HG03469 (cell line): ENCODE data around the gene RBM47.
"Not testable (repeated sequence)": the region's sequence is repeated elsewhere in the genome, so short reads cannot be mapped to it uniquely, and the experiment has no call there.

Experiments
- ATAC-seq: cut with Tn5 transposase; IDR thresholded peaks from one replicate; pipeline ENCODE4 v1.9.1; 2021; ENCODE audit warnings: mild to moderate bottlenecking, moderate library complexity, moderate number of reproducible peaks; ENCODE audit not compliant: unreplicated experiment

RBM47 gene

DNA sequence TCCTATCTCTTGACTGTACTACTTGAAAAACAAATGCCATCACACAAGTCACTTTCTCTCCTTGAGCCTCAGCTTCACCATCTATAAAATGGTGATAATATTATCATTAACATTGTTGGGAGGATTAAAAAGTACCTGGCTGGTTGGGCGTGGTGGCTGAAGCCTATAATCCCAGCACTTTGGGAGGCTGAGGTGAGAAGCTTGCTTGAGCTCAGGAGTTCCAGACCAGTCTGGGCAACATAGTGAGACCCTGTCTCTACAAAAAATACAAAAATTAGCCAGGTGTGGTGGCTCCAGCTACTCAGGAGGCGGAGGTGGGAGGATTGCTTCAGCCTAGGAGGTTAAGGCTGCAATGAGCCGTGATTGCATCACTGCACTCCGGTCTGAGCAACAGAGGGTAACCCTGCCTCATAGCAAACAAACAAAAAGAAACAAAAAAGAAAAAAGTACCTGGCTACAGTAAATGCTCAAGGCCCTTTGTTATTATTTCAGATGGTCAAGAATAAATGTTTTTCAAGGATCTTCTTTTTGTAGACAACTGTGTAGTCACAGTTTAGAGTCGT is 174.2 kb downstream of the RBM47 start:
- no peak for ATAC-seq

GRCh38 chr4:40454816-40455215 is 174.8 kb downstream of the RBM47 start:
- ATAC-seq: no peak

DNA sequence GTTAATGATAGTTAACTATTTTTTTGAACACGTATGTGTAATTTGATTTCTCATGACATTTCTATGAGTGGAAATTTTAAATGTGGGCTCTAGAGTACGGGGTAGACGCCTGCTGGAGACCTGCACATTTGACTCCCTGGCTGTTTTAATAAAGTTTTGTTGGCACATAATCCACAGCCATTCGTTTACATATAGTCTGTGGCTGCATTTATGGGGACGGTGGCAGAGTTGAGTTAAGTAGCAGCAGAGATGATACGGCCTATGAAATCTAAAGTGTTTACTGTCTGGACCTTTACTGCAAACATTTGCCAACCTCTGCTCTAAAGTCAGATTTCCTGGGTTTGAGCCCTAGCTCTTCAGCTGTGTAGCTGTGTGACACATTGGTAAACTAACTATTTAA is 175.8 kb downstream of the RBM47 start:
- ATAC-seq: no peak

- ATAC-seq: no peak
Measured at GRCh38 chr4:40448875-40449274, 180.8 kb downstream of the RBM47 start.

GRCh38 chr4:40446839-40447238 is 182.8 kb downstream of the RBM47 start:
- no peak for ATAC-seq

- not testable (repeated sequence) for ATAC-seq
Measured at GRCh38 chr4:40446261-40446750, 183.4 kb downstream of the RBM47 start.

- no peak for ATAC-seq
Measured at GRCh38 chr4:40445671-40446070, 184.0 kb downstream of the RBM47 start.

DNA sequence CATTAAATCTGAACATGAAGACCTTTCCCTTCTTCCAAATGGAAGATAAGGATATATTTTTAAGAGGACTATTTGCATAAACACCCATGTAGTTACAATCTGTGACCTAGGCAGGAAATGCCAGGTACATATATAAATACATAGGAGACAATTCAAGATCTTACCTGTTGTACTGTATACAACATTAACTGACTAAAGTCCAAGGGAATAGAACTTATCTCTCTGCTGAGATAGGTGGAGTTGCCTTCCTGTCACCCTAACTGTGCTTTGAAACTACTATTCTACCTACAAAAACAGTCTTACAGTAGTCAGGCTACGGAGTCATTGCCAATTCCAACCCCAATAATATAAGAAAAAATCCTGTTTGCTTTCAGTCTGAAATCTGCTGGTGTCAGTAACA is 188.2 kb downstream of the RBM47 start:
- ATAC-seq: no peak

- ATAC-seq: no peak
Measured at GRCh38 chr4:40439519-40439918, 190.1 kb downstream of the RBM47 start.

GRCh38 chr4:40438384-40439026 is 191.2 kb downstream of the RBM47 start:
- no peak for ATAC-seq

DNA sequence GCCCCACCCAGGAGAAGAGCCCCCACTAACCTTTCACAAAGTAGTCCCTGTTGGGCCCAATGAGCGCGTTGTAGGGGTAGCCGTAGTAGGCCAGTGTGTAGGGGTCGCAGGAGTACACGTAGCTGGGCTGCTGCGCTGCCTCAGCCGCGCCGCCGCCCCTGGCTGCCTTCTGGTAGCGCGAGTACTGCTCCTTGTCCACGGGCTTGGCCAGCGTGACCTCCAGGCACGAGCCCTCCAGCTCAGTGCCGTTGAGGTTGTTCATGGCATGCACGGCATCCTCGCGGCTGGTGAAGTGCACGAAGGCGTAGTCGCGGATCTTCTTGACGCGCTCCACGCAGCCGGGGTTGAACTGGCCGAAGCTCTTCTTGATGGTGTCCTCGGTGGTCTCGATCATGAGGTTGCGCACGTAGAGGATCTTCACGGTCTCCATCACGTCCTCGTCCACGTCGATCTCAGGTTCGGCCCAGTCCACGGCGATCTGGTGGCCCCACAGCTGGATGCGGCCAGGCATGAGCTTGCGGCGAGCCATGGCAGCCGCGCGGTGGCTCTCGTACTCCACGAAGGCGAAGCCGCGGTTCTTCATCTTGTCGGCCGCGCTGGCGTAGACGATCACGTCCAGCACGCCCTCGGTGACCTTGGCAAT is 191.8 kb downstream of the RBM47 start:
- no peak for ATAC-seq

GRCh38 chr4:40435306-40435705 is 194.4 kb downstream of the RBM47 start:
- not testable (repeated sequence) for ATAC-seq

- no peak for ATAC-seq
Measured at GRCh38 chr4:40434126-40434687, 195.5 kb downstream of the RBM47 start.

DNA sequence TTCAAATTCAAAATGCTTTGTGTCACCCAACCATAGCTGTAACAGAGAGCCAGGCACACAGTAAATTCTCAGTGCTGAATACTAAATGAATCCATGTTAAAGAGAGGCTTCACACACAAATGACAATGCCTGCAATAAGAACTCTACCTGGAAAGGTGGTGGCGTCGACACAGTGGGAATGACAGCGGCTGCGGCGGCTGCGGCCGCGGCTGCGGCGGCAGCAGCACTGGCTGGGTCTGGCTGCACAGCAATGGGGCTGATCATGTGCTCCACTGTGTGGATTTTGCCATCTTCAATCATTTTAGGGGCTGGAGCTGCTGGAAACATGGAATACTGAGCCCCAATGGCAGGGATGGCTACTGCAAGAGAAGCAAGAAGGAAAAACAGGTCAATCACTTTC is 197.2 kb downstream of the RBM47 start:
- no peak for ATAC-seq

DNA sequence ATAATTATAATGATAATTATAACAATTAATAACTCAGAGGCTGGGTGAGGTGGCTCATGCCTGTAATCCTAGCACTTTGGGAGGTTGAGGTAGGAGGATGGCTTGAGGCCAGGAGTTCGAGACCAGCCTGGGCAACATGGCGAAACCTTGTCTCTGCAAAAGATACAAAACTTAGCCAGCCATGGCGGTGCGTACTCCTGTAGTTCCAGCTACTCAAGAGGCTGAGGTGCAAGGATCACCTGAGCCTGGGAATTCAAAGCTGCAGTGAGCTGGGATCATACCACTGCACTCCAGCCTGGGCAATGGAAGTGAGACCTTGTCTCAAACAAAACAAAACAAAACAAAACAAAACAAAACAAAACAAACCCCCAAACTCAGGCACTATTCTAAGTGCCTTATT is 201.8 kb downstream of the RBM47 start:
- ATAC-seq: not testable (repeated sequence)

GRCh38 chr4:40427128-40427527 is 202.5 kb downstream of the RBM47 start:
- no peak for ATAC-seq

DNA sequence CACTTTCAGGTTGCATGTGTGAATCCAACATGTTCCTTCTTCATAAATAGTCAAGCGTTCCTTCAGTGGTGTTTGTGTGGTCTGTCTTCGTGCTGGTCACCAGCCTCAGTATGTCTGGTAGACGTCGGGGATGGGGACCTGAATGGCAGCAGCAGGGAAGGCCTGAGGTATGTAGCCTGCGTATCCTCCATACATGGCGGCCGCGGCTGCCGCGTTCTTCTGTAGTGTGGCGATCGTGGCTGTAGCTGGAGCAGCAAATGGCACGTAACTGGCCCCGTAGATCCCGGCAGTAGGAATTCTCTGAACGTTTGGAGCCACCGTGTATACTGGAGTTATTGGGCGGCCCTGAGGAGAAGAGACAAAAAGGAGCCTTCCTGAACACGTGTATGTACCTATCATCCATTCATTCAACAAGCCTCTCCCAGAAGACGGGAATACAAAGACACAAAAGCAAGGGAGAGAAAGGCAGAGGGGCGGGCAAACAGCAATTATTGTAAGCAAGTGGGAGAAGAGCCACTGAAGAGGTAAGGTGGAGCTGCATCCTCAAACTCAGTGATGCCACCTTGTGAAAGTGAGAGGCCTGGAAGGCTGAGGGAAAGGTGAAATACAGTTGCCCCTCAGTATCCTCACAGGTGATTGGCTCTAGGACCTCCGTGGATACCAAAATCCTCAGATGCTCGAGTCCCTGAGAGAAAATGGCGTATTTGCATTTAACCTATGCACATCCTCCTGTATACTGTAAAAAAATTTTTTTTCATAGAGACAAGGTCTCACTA is 203.7 kb downstream of the RBM47 start:
- no peak for ATAC-seq

DNA sequence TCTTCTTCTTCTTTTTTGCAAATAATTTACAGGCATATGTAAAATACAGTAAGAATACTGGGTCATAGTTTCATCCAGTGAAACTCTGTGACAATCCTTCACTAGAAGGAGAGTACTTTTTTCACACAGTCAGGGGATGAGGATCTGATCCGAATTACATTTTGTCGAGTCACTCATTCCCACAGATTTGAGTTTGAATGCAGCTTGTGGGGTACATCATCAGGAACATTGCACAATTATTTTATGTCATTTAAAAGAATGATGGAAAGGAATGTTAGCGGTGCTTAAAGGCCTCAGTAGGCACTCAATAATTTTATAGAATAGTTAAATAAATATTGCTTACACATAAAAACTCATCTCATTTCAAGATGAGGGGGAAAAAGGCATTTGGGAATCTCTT is 205.9 kb downstream of the RBM47 start:
- ATAC-seq: no peak

DNA sequence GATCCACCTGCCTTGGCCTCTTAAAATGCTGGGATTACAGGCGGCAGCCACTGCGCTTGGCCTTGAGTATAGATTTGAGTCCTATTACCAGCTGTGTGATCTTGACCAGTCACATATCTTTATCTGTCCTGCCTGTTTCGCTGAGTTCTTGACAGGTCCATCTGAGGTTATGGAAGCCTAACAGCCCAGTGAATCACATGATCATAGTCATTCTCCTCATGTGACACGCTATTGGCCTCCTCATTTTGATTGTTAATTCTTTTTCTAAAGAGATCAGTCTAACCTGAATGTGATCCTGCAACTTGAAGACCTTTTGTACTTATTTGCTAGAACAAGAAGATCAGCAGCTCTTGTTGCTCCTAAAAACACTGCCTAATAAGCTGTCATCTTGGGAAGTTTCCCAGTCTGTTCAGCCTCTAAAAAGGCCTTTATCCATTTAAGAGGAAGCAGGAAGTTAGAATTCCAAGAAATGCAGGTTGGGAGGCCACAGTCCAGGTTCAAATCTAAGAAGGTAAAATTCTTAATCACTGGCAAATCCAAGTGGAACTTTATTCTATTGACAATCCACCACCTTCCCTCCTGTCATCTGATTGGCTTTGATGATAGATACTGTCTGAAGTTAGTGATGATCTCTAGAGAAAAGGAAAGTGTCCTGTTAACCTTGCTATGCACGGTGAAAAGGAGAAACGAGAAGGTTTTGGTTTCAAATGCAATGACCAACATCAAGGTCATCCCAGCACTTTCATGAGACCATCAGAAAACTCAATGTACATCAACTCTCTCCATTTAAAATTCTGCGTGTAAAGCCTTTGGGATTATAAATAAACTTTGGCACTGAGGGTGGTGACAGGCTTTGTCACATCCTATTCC is 207.6 kb downstream of the RBM47 start:
- ATAC-seq: no peak

GRCh38 chr4:40419231-40419912 is 210.3 kb downstream of the RBM47 start:
- no peak for ATAC-seq
